ENCODE data around the gene KLHDC1. TPM values are rescaled to one million over a fixed set of nuclear protein-coding genes. Genes with fewer than 3 reads are reported as not detected.
"Not testable (repeated sequence)": the region's sequence is repeated elsewhere in the genome, so short reads cannot be mapped to it uniquely, and the experiment has no call there.

Gene KLHDC1
- total RNA-seq, 1 donor from 2014 or later: 3.5 TPM

- Mint-ChIP-seq H3K4me1 (ENCODE audit: unreplicated experiment) (peaks cover 21% of the 10 kb centered on the region), H3K27me3 (no peaks in the 10 kb centered on the region), H3K4me3 (peak within 1 kb of the TSS; percentile 91), H3K27ac (peak within 1 kb of the TSS; percentile 85), H3K9me3 (peaks cover 4% of the 10 kb centered on the region), H3K36me3 (no peaks in the 10 kb centered on the region)
- TF ChIP-seq CTCF (conservative IDR thresholded peaks at IDR 0.05): no peak
- peak; percentile 86 for DNase-seq (ENCODE audit: extremely low spot score, unreplicated experiment)
Measured at GRCh38 chr14:49687942-49688700, 4.8 kb upstream of the KLHDC1 start, which contains the start of gene POLE2. Gene POLE2 (minus strand): TSS chr14:49688214. CDS start chr14:49688203, 11 bp downstream.

- H3K27ac Mint-ChIP-seq: peak overlapping the region; percentile 85
- H3K4me1 Mint-ChIP-seq (ENCODE audit: unreplicated experiment): peaks cover 21% of the 10 kb centered on the region
- H3K27me3 Mint-ChIP-seq: no peaks in the 10 kb centered on the region
- no peak for DNase-seq (ENCODE audit: extremely low spot score, unreplicated experiment)
- no peaks in the 10 kb centered on the region for H3K36me3 Mint-ChIP-seq
- TF ChIP-seq CTCF (conservative IDR thresholded peaks at IDR 0.05): no peak
- peak overlapping the region; percentile 91 for H3K4me3 Mint-ChIP-seq
- peaks cover 4% of the 10 kb centered on the region for H3K9me3 Mint-ChIP-seq
Measured at GRCh38 chr14:49688701-49689030, 4.3 kb upstream of the KLHDC1 start.

GRCh38 chr14:49691031-49691430, 1.9 kb upstream of the KLHDC1 start:
- Mint-ChIP-seq H3K36me3 (no peaks in the 10 kb centered on the region), H3K4me3 (peak overlapping the region; percentile 87), H3K4me1 (ENCODE audit: unreplicated experiment) (peaks cover 25% of the 10 kb centered on the region), H3K9me3 (peaks cover 4% of the 10 kb centered on the region), H3K27me3 (no peaks in the 10 kb centered on the region), H3K27ac (peak overlapping the region; percentile 39)
- no peak for DNase-seq (ENCODE audit: extremely low spot score, unreplicated experiment)
- no peak for TF ChIP-seq CTCF (conservative IDR thresholded peaks at IDR 0.05)

- Mint-ChIP-seq H3K36me3 (no peaks in the 10 kb centered on the region), H3K4me1 (ENCODE audit: unreplicated experiment) (peaks cover 22% of the 10 kb centered on the region), H3K27me3 (no peaks in the 10 kb centered on the region), H3K4me3 (peak overlapping the region; percentile 87), H3K27ac (peak overlapping the region; percentile 87), H3K9me3 (peaks cover 4% of the 10 kb centered on the region)
- DNase-seq (ENCODE audit: extremely low spot score, unreplicated experiment): no peak
- no peak for TF ChIP-seq CTCF (conservative IDR thresholded peaks at IDR 0.05)
Measured at GRCh38 chr14:49692193-49692757, 645 bp upstream of the KLHDC1 start.

- not testable (repeated sequence) for H3K9me3 Mint-ChIP-seq; H3K36me3 Mint-ChIP-seq; DNase-seq (ENCODE audit: extremely low spot score, unreplicated experiment); H3K27me3 Mint-ChIP-seq
- peak overlapping the region; percentile 87 for H3K4me3 Mint-ChIP-seq
- peaks cover 16% of the 10 kb centered on the region for H3K4me1 Mint-ChIP-seq (ENCODE audit: unreplicated experiment)
- H3K27ac Mint-ChIP-seq: peak overlapping the region; percentile 87
Measured at GRCh38 chr14:49693735-49694124, 810 bp downstream of the KLHDC1 start.

GRCh38 chr14:49702725-49703124, 9.8 kb downstream of the KLHDC1 start:
- H3K4me1 Mint-ChIP-seq (ENCODE audit: unreplicated experiment): no peaks in the 10 kb centered on the region
- H3K4me3 Mint-ChIP-seq: no peak overlapping the region
- peaks cover 8% of the 10 kb centered on the region for H3K36me3 Mint-ChIP-seq
- H3K27ac Mint-ChIP-seq: no peak overlapping the region
- TF ChIP-seq CTCF (conservative IDR thresholded peaks at IDR 0.05): no peak
- no peak for DNase-seq (ENCODE audit: extremely low spot score, unreplicated experiment)
- H3K27me3 Mint-ChIP-seq: no peaks in the 10 kb centered on the region
- H3K9me3 Mint-ChIP-seq: no peaks in the 10 kb centered on the region
